ENCODE data around the gene ISY1.

GRCh38 chr3:129078510-129078909 lies 82.4 kb downstream of the ISY1 start:
- no peak for TF ChIP-seq EZH2 (IDR thresholded peaks at IDR 0.05; ENCODE audit: borderline replicate concordance, insufficient read depth, low read depth, low read length, poor library complexity, severe bottlenecking)
- TF ChIP-seq, protein P1, sequence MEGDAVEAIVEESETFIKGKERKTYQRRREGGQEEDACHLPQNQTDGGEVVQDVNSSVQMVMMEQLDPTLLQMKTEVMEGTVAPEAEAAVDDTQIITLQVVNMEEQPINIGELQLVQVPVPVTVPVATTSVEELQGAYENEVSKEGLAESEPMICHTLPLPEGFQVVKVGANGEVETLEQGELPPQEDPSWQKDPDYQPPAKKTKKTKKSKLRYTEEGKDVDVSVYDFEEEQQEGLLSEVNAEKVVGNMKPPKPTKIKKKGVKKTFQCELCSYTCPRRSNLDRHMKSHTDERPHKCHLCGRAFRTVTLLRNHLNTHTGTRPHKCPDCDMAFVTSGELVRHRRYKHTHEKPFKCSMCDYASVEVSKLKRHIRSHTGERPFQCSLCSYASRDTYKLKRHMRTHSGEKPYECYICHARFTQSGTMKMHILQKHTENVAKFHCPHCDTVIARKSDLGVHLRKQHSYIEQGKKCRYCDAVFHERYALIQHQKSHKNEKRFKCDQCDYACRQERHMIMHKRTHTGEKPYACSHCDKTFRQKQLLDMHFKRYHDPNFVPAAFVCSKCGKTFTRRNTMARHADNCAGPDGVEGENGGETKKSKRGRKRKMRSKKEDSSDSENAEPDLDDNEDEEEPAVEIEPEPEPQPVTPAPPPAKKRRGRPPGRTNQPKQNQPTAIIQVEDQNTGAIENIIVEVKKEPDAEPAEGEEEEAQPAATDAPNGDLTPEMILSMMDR (IDR thresholded peaks at IDR 0.05), result no peak

Data from B cell (primary cell).